Measurements from ENCODE around the gene AOC1.

Gene AOC1

DNA sequence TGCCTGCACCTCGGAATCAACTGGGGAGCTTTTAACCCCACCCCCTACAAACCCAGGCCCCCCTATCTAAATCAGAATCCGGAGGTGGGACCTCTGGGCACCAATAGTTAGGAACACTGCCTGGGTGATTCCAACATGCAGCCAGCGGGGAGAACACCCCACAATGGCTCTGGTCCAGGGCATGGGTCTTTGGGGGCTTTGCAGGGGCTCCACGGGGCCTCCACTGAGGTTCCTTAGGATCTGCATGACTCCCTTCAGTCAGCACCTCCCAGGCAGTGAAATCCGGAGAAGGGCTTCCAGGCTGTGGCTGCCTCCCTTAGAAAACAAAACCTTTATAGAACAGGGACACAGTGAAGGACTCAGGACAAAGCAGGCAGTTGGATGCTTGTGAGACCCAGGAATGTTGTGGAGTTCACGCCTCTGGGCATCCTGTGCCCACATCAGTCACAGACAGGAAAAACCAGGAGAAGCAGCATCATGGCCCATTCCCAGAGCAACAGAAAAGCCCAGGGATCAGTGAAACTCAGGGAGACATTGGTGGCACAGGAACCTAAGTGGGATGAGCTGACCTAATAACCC lies 16.5 kb upstream of the AOC1 start:
- H4K20me1 ChIP-seq (ENCODE audit: insufficient read depth, low read length, poor library complexity, severe bottlenecking) = no peaks in the 10 kb centered on the region
- no peak overlapping the region for H3K4me3 ChIP-seq (ENCODE audit: low read length, poor library complexity, severe bottlenecking)
- no peak for TF ChIP-seq EZH2phosphoT487 (IDR thresholded peaks at IDR 0.05; ENCODE audit: borderline replicate concordance)
- TF ChIP-seq, protein P1, sequence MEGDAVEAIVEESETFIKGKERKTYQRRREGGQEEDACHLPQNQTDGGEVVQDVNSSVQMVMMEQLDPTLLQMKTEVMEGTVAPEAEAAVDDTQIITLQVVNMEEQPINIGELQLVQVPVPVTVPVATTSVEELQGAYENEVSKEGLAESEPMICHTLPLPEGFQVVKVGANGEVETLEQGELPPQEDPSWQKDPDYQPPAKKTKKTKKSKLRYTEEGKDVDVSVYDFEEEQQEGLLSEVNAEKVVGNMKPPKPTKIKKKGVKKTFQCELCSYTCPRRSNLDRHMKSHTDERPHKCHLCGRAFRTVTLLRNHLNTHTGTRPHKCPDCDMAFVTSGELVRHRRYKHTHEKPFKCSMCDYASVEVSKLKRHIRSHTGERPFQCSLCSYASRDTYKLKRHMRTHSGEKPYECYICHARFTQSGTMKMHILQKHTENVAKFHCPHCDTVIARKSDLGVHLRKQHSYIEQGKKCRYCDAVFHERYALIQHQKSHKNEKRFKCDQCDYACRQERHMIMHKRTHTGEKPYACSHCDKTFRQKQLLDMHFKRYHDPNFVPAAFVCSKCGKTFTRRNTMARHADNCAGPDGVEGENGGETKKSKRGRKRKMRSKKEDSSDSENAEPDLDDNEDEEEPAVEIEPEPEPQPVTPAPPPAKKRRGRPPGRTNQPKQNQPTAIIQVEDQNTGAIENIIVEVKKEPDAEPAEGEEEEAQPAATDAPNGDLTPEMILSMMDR (conservative IDR thresholded peaks at IDR 0.05; ENCODE audit: low read length) = no peak
- no peak overlapping the region for H3K9ac ChIP-seq (ENCODE audit: low read depth, low read length, poor library complexity, severe bottlenecking)
- no peak overlapping the region for H3K4me2 ChIP-seq (ENCODE audit: low read depth, low read length, poor library complexity, severe bottlenecking)
- H3K36me3 ChIP-seq (ENCODE audit: insufficient read depth, low read length) = no peaks in the 10 kb centered on the region
- H3K9me3 ChIP-seq (ENCODE audit: insufficient read depth, low read depth, low read length) = no peaks in the 10 kb centered on the region
- no peaks in the 10 kb centered on the region for H3K79me2 ChIP-seq (ENCODE audit: insufficient read depth, low read length)
- H3F3A ChIP-seq (ENCODE audit: low read depth) = no peaks in the 10 kb centered on the region
- H2AFZ ChIP-seq (ENCODE audit: low read length) = no peak overlapping the region
- H3K4me1 ChIP-seq (ENCODE audit: insufficient read depth, low read length, poor library complexity, severe bottlenecking) = no peaks in the 10 kb centered on the region
- H3K9me2 ChIP-seq (replicated peaks; ENCODE audit: low read depth, low read length) = no peaks in the 10 kb centered on the region
- no peaks in the 10 kb centered on the region for H3K27me3 ChIP-seq (ENCODE audit: insufficient read depth, low read length, poor library complexity, severe bottlenecking)

DNA sequence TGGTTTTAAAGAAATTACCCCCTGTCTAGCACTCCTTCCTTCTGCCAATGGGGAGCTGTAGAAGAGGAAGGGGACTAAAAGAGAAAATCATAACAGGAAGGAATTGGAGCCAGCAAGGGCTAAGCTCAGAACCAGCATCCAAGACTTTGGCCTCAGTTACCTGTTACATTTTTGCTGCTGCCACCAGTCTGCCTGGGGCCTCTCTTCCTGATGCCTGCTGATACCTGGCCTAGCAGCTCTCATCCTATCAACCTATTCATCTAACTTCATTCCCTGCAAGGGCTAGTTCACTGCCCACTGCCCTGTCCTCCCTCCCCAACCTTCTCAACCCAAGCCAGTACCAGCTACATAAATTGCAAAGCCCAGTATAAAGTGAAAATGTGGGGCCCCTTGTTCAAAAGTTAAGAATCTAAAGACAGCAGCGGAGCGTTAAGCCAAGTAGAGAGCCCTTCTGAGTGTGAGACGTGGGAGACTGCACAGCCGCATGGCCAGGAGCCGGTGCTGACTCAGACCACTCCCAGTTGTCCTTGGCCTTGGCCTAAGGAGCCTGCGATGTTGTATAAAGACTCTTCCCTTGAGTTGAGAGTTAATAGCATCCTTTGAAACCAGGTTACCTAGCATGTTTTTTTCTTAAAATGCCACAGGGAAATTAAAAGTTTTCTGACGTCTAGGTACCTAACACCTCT lies 13.2 kb upstream of the AOC1 start:
- no peaks in the 10 kb centered on the region for H3K4me1 ChIP-seq (ENCODE audit: insufficient read depth, low read length, poor library complexity, severe bottlenecking)
- H3K4me2 ChIP-seq (ENCODE audit: low read depth, low read length, poor library complexity, severe bottlenecking) = no peak overlapping the region
- no peaks in the 10 kb centered on the region for H3F3A ChIP-seq (ENCODE audit: low read depth)
- no peak overlapping the region for H3K9ac ChIP-seq (ENCODE audit: low read depth, low read length, poor library complexity, severe bottlenecking)
- H2AFZ ChIP-seq (ENCODE audit: low read length) = no peak overlapping the region
- H3K79me2 ChIP-seq (ENCODE audit: insufficient read depth, low read length) = no peaks in the 10 kb centered on the region
- no peaks in the 10 kb centered on the region for H3K36me3 ChIP-seq (ENCODE audit: insufficient read depth, low read length)
- H3K9me2 ChIP-seq (replicated peaks; ENCODE audit: low read depth, low read length) = no peaks in the 10 kb centered on the region
- no peaks in the 10 kb centered on the region for H3K27me3 ChIP-seq (ENCODE audit: insufficient read depth, low read length, poor library complexity, severe bottlenecking)
- H3K9me3 ChIP-seq (ENCODE audit: insufficient read depth, low read depth, low read length) = no peaks in the 10 kb centered on the region
- H3K4me3 ChIP-seq (ENCODE audit: low read length, poor library complexity, severe bottlenecking) = no peak overlapping the region
- TF ChIP-seq, protein P1 (conservative IDR thresholded peaks at IDR 0.05; ENCODE audit: low read length) = no peak
- no peak for TF ChIP-seq EZH2phosphoT487 (IDR thresholded peaks at IDR 0.05; ENCODE audit: borderline replicate concordance)
- H4K20me1 ChIP-seq (ENCODE audit: insufficient read depth, low read length, poor library complexity, severe bottlenecking) = no peaks in the 10 kb centered on the region

DNA sequence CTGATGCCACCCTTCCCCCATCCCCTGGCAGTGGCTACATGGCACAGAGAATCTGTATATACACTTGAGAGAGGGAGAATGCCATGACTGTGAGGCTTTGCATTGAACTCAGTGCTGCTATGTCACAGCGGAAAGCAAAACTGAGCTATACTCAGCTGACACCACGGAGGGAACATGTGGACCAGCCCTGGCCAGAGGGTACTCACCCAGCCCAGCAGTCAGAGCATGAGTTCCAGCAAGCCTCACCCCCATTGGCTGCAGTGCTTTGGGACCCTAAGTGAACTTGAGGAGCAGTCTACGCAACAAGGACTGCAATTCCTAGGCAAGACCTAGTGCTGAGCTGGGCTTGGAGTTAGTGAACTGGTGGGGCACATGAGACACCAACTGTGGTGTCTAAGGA lies 10.3 kb upstream of the AOC1 start:
- no peaks in the 10 kb centered on the region for H3K27me3 ChIP-seq (ENCODE audit: insufficient read depth, low read length, poor library complexity, severe bottlenecking)
- no peak overlapping the region for H3K9ac ChIP-seq (ENCODE audit: low read depth, low read length, poor library complexity, severe bottlenecking)
- TF ChIP-seq, protein P1 (conservative IDR thresholded peaks at IDR 0.05; ENCODE audit: low read length) = no peak
- no peak for TF ChIP-seq EZH2phosphoT487 (IDR thresholded peaks at IDR 0.05; ENCODE audit: borderline replicate concordance)
- no peaks in the 10 kb centered on the region for H3K36me3 ChIP-seq (ENCODE audit: insufficient read depth, low read length)
- H3F3A ChIP-seq (ENCODE audit: low read depth) = no peaks in the 10 kb centered on the region
- no peak overlapping the region for H2AFZ ChIP-seq (ENCODE audit: low read length)
- H3K4me1 ChIP-seq (ENCODE audit: insufficient read depth, low read length, poor library complexity, severe bottlenecking) = no peaks in the 10 kb centered on the region
- H4K20me1 ChIP-seq (ENCODE audit: insufficient read depth, low read length, poor library complexity, severe bottlenecking) = no peaks in the 10 kb centered on the region
- no peaks in the 10 kb centered on the region for H3K9me2 ChIP-seq (replicated peaks; ENCODE audit: low read depth, low read length)
- H3K4me2 ChIP-seq (ENCODE audit: low read depth, low read length, poor library complexity, severe bottlenecking) = no peak overlapping the region
- no peak overlapping the region for H3K4me3 ChIP-seq (ENCODE audit: low read length, poor library complexity, severe bottlenecking)
- H3K9me3 ChIP-seq (ENCODE audit: insufficient read depth, low read depth, low read length) = no peaks in the 10 kb centered on the region
- H3K79me2 ChIP-seq (ENCODE audit: insufficient read depth, low read length) = no peaks in the 10 kb centered on the region
